Stomach smooth muscle (tissue), 2 donors: Measurements from ENCODE around the gene INPP5A.
"Not testable (repeated sequence)": the region's sequence is repeated elsewhere in the genome, so short reads cannot be mapped to it uniquely, and the experiment has no call there.

Experiments
- H3K27ac ChIP-seq: one replicate; pipeline ENCODE4 v1.7.0; 2013; ENCODE audit warnings: mild to moderate bottlenecking, low read length, inconsistent platforms
- H3K27me3 ChIP-seq, 2 donors: one replicate each; pipeline ENCODE4 v1.7.0; 2013; ENCODE audit warnings: low read length in 2 of 2; ENCODE audit not compliant: insufficient read depth in 2 of 2, control insufficient read depth in 1 of 2
- H3K36me3 ChIP-seq, 2 donors: one replicate each; pipeline ENCODE4 v1.7.0; 2013; ENCODE audit warnings: low read length in 2 of 2; ENCODE audit not compliant: control insufficient read depth in 2 of 2, insufficient read depth in 2 of 2
- H3K4me1 ChIP-seq: one replicate; pipeline ENCODE4 v1.7.0; 2013; ENCODE audit warnings: low read length; ENCODE audit not compliant: control insufficient read depth, insufficient read depth
- H3K4me3 ChIP-seq, 2 donors: one replicate each; pipeline ENCODE4 v1.7.0; 2013; ENCODE audit warnings: low read length in 2 of 2
- H3K9ac ChIP-seq, 2 donors: one replicate each; pipeline ENCODE4 v1.7.0; 2013; ENCODE audit warnings: low read length in 2 of 2, mild to moderate bottlenecking in 1 of 2
- H3K9me3 ChIP-seq, 2 donors: one replicate each; pipeline ENCODE4 v1.7.0; 2013; ENCODE audit warnings: low read length in 2 of 2; ENCODE audit not compliant: control insufficient read depth in 2 of 2
- donor health status: healthy.
- donor health status: Pancreatic carcinoma.

INPP5A gene

GRCh38 chr10:132790934-132791829, 253.6 kb downstream of the INPP5A start:
- Histone ChIP-seq H3K27me3 (peaks cover 3 to 32% of the 10 kb centered on the region in 2 donors), H3K27ac (no peak overlapping the region), H3K4me1 (peaks cover 12% of the 10 kb centered on the region), H3K36me3 (no peaks in the 10 kb centered on the region), H3K4me3 (no peak overlapping the region), H3K9ac (no peak overlapping the region), H3K9me3 (no peaks in the 10 kb centered on the region)

GRCh38 chr10:132792099-132792498, 254.5 kb downstream of the INPP5A start:
- H3K9me3 ChIP-seq, H3K36me3 ChIP-seq, H3K9ac ChIP-seq, H3K4me1 ChIP-seq, H3K4me3 ChIP-seq, H3K27ac ChIP-seq: not testable (repeated sequence)
- H3K27me3 ChIP-seq = peaks cover 0 to 23% of the 10 kb centered on the region in 2 donors

GRCh38 chr10:132792796-132793195, 255.2 kb downstream of the INPP5A start:
- no peaks in the 10 kb centered on the region for H3K36me3 ChIP-seq
- no peak overlapping the region for H3K9ac ChIP-seq
- H3K4me3 ChIP-seq = no peak overlapping the region
- H3K27ac ChIP-seq = no peak overlapping the region
- H3K4me1 ChIP-seq = peaks cover 2% of the 10 kb centered on the region
- H3K9me3 ChIP-seq = no peaks in the 10 kb centered on the region
- H3K27me3 ChIP-seq = peaks cover 0 to 19% of the 10 kb centered on the region in 2 donors

GRCh38 chr10:132793213-132793612, 255.6 kb downstream of the INPP5A start:
- Histone ChIP-seq H3K27me3 (peaks cover 0 to 15% of the 10 kb centered on the region in 2 donors), H3K9me3 (no peaks in the 10 kb centered on the region), H3K4me3 (no peak overlapping the region), H3K36me3 (no peaks in the 10 kb centered on the region), H3K9ac (no peak overlapping the region), H3K27ac (no peak overlapping the region), H3K4me1 (no peaks in the 10 kb centered on the region)

- Histone ChIP-seq H3K27me3 (peaks cover 0 to 6% of the 10 kb centered on the region in 2 donors), H3K4me1 (no peaks in the 10 kb centered on the region), H3K9ac (no peak overlapping the region), H3K9me3 (no peaks in the 10 kb centered on the region), H3K36me3 (no peaks in the 10 kb centered on the region), H3K4me3 (no peak overlapping the region), H3K27ac (no peak overlapping the region)
Measured at GRCh38 chr10:132793871-132794849, 256.6 kb downstream of the INPP5A start.

- Histone ChIP-seq H3K9me3 (peaks cover 0 to 4% of the 10 kb centered on the region in 2 donors), H3K9ac (no peak overlapping the region), H3K27me3 (no peaks in the 10 kb centered on the region), H3K36me3 (no peaks in the 10 kb centered on the region), H3K27ac (no peak overlapping the region), H3K4me1 (no peaks in the 10 kb centered on the region), H3K4me3 (no peak overlapping the region)
Measured at GRCh38 chr10:132796846-132797245, 259.3 kb downstream of the INPP5A start.

GRCh38 chr10:132797986-132798385, 260.4 kb downstream of the INPP5A start:
- not testable (repeated sequence) for H3K4me3 ChIP-seq, H3K36me3 ChIP-seq, H3K27me3 ChIP-seq, H3K27ac ChIP-seq, H3K9me3 ChIP-seq, H3K9ac ChIP-seq, H3K4me1 ChIP-seq

GRCh38 chr10:132798403-132798802, 260.8 kb downstream of the INPP5A start:
- Histone ChIP-seq H3K4me1 (no peaks in the 10 kb centered on the region), H3K36me3 (no peaks in the 10 kb centered on the region), H3K9me3 (peaks cover 0 to 8% of the 10 kb centered on the region in 2 donors), H3K27ac (no peak overlapping the region), H3K27me3 (no peaks in the 10 kb centered on the region), H3K9ac (no peak overlapping the region), H3K4me3 (no peak overlapping the region)

GRCh38 chr10:132798876-132799275, 261.3 kb downstream of the INPP5A start:
- Histone ChIP-seq H3K4me1 (no peaks in the 10 kb centered on the region), H3K27me3 (no peaks in the 10 kb centered on the region), H3K9me3 (peaks cover 0 to 8% of the 10 kb centered on the region in 2 donors)

GRCh38 chr10:132799865-132800264, 262.3 kb downstream of the INPP5A start:
- H3K36me3 ChIP-seq = no peaks in the 10 kb centered on the region
- H3K9me3 ChIP-seq = peaks cover 0 to 8% of the 10 kb centered on the region in 2 donors
- no peak overlapping the region for H3K9ac ChIP-seq
- H3K4me1 ChIP-seq = no peaks in the 10 kb centered on the region
- H3K4me3 ChIP-seq = no peak overlapping the region
- H3K27ac ChIP-seq = no peak overlapping the region
- no peaks in the 10 kb centered on the region for H3K27me3 ChIP-seq

More at GRCh38 chr10:132798876-132799275, 261.3 kb downstream of the INPP5A start:
- Histone ChIP-seq H3K36me3 (no peaks in the 10 kb centered on the region), H3K27ac (no peak overlapping the region), H3K4me3 (no peak overlapping the region), H3K9ac (no peak overlapping the region)
